Lower leg skin (tissue), 3 donors: ENCODE data around the gene GANC.
"Not testable (repeated sequence)": the region's sequence is repeated elsewhere in the genome, so short reads cannot be mapped to it uniquely, and the experiment has no call there.

Experiments
- CTCF ChIP-seq, 3 donors: fragments of 450-650 bp; IDR thresholded peaks; one replicate each; pipeline ENCODE4 v1.5.1; 2016; ENCODE audit warnings: antibody characterized with exemption in 3 of 3, mild to moderate bottlenecking in 3 of 3, moderate library complexity in 2 of 3
- POLR2A ChIP-seq, 2 donors: fragments of 450-650 bp; IDR thresholded peaks; one replicate each; pipeline ENCODE4 v1.6.1; 2016 to 2017; ENCODE audit warnings: antibody characterized with exemption in 2 of 2, mild to moderate bottlenecking in 1 of 2, moderate library complexity in 1 of 2

GRCh38 chr15:42336650-42337049 lies 63.6 kb downstream of the GANC start:
- TF ChIP-seq CTCF, POLR2A (IDR thresholded peaks at IDR 0.05): not testable (repeated sequence)
